ENCODE data around the gene LNX1.
A peak's percentile ranks its signal among the peaks of the same experiment; 100 is the strongest.

LNX1 gene

GRCh38 chr4:53591372-53591892 lies at the start of gene LNX1:
TSS of gene LNX1 (minus strand) at chr4:53591486. CDS start at chr4:53574002, 17,484 bp downstream.
- peak; percentile 60 for DNase-seq

DNA sequence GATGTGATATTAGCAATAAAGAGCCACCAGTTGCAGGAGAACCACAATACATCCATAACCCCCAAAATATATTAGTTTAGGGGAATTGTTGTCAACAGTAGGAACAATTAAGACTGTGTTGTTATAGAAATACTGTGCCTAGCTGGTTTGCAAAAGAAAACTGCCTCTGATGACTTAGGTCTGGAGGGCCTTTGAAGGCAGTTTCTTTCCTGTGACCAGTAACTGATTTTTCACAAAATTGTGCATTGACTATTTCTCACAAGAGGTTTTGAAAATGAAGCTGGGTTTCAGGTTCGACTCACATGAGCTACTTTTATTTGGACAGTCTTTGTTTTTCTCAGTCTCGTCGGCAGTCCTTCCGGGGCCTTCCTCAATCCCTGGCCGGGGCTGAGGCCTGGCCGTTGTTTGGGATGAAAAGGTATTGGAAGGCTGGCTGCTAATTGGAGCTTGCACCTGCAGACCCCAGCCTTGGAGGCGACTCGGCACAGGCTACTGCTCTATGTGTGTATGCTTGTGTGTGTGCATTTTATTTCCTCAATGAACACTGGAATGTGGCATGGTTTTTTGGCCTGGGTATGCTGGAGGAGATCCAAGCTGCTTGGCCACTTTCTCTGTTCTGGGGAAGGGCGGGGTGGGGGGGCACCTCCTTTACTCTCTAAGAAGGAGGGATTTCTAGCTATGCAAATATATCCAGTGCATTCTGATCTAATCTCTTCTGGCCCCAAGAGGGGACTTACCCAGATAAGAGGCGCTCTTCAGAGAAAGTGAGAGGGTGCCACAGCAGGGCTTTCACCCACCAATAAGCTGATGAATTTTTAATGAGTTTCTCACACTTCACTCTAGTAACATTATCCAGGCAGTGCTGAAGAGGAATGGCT lies 49.5 kb upstream of the LNX1 start:
- no peak for DNase-seq

DNA sequence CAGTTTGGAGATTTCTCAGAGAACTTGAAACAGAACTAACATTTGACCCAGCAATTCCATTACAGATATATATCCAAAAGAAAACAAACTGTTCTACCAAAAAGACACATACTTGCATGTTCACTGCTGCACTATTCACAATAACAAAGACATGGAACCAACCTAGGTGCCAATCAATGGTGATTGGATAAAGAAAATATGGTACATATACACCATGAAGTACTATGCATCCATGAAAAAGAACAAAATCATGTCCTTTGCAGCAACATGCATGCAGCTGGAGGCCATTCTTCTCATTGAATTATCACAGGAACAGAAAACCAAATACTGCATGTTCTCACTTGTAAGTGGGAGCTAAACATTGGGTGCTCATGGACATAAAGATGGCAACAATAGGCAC lies 47.6 kb upstream of the LNX1 start:
- no peak for DNase-seq

GRCh38 chr4:53637348-53637747 lies 46.1 kb upstream of the LNX1 start:
- no peak for DNase-seq

DNA sequence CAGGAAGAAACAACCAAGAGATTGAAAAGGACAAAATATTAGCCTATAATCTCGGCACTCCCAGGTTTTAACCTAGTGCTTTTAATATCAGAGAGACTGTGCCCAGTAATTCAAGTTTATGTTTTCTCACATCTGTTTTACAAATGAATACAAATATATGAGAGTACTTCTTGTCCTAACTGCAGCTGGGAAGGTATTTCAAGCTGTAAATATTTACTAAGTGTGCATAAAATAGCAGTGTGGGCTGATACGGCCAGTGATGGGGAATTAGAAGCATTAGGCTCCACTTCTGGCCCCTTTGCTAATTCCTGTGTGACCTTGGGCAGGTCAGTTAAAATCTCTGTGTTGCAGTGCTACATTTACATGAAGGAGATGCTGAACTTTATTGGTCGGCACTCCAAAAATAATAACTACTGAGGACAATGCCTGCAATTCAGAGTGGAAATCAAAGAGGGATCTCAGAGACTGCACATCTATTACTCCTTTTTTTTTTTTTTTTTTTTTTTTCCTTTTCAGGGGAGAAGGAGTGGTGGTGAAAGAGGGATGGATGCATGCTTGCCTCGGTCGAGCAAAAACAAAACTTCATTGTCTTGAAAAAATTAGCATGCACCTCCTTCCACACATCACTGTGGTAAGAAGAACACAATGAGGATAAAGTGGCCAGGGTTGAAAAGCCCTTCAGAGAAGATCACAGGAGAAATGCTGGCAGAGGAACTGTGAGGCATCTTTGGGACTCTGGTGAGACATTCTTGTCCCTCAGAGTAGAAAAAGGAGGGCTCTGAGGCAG lies 44.6 kb upstream of the LNX1 start:
- DNase-seq, result no peak

- no peak for DNase-seq
Measured at GRCh38 chr4:53633608-53634007, 42.3 kb upstream of the LNX1 start.

GRCh38 chr4:53629296-53629695 lies 38.0 kb upstream of the LNX1 start:
- no peak for DNase-seq

DNA sequence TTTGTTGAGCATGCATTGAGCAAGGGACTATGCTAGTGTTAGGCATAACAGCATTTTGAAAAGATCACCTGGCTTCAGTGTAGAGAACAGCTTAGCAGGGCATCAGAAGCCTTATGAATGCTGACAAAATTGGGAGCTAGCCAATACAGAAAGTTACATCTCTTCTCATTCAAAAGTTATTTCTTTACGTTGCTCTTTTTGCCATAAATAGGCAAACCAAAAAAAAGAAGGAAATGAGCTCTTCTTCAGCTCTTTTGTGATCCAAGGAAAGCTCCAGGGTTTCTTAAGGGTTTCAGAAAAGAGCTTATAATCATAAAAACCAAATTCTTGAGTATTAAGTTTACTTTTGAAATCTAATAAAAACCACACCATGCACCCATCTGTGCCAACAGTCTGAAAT lies 35.2 kb upstream of the LNX1 start:
- DNase-seq, result no peak

- DNase-seq, result no peak
Measured at GRCh38 chr4:53625888-53626287, 34.6 kb upstream of the LNX1 start.

DNA sequence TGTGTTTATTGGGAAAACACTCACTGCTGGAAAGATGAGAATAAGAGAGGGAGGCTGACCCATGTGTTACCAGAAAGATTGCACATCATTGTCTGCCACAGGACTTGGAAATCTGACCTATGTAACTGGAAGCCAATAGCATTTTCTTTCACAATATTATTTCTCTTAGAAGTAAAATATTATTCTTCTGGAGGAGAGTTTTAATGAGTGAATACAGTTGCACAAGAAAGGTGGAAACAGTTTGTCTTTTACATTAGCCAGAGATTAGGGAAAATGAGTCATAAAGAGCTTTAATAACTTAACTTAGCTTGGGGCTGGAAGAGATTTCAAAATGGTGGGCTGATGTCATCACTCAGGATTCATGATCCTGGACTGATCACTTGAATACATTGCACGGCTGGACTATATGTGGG lies 31.5 kb upstream of the LNX1 start:
- no peak for DNase-seq

- DNase-seq, result no peak
Measured at GRCh38 chr4:53620956-53621355, 29.7 kb upstream of the LNX1 start.

- DNase-seq, result no peak
Measured at GRCh38 chr4:53619431-53619830, 28.1 kb upstream of the LNX1 start.

DNA sequence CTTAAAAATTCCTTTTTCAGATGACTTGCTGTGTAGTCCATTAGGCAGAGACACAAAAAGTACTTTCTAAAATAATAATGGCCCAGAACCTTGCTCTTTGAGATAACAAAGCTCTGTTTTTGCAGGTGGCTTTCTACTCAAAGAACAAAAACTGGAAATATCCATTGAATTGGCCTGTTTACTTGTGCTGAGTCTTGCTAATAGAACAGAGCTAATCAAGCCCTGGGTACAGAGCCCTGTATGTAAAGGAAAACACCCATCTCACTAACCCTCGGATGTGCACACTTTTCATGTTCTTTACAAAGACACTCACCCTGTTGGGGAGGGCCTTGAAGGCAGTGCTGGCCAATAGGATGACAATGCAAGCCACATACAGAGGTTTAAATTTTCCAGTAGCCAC lies 27.0 kb upstream of the LNX1 start:
- no peak for DNase-seq

DNA sequence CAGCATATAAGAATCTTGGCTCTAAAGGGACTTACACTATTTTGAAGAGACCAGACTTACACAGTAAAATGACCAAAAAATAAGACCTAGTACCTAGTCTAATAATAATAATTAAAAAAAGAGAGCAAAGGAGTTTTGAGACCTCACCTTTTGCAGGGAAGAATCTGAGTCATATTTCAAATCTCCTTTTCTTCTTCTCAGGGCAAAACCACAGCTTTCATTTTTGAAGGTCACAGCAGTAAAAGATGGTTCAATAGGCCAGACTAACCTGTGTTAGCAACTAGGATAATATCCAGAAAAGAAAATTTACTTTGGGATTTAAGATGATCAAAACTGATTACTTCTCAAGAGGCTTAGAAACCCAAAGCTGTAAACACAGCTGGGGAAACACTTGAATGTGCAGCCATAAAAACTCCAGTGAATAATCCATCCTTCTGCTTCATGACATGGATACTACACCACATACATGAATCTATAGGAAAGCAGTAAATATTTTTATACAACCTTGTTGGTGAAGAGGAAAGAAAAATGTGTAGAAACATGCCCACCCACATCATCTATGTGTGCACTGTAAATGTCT lies 25.9 kb upstream of the LNX1 start:
- no peak for DNase-seq

DNA sequence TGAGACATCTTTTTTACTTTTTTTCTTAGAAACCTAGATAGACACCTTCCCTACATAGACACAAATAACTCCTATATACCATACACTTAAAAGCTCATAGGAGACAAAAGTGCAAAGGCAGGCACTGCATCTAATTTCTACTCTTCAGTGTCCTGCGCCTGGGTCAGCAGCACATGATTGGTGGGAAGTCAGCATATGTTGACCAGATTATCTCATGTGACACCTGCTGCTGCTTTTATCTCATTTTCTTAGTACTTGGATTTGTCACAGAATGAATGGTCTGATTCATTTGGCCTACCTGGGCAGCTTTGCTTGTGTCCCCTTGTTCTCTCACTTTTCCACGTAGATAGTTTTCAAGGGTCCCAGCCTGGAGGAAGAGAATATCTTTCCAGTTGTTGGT lies 24.9 kb upstream of the LNX1 start:
- DNase-seq, result no peak

DNA sequence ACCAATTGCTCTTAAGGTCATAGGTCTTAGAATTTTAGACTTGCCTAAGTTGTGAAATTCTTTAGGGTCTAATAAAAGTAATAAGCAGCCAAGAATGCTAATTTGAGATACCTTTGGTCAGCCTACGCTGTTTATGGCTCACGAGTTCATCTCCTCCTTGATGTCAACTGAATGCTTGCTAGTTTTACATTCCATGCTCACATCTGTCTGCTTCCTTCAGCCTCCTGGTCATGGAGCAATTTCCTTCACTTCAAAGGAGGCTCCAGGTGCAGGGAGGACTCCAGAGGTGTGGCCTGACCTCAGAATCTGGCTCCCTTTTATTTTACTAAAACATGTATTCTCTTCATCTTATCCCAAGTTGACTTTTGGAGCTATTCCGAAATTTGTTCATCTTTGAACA lies 23.3 kb upstream of the LNX1 start:
- DNase-seq, result no peak

DNA sequence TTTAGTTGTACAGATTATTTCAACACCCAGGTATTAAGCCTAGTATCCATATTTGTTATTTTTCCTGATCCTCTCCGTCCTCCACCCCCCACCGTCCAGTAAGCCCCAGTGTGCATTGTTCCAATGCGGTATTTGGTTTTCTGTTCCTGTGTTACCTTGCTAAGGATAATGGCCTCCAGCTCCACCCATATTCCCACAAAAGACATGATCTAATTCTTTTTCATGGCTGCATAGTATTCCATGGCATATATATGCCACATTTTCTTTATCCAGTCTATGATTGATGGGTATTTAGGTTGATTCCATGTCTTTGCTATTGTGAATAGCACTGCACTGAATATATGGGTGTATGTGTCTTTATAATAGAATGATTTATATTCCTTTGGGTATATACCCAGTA lies 22.1 kb upstream of the LNX1 start:
- DNase-seq, result no peak

- DNase-seq, result no peak
Measured at GRCh38 chr4:53608649-53609048, 17.4 kb upstream of the LNX1 start.

- no peak for DNase-seq
Measured at GRCh38 chr4:53608242-53608641, 17.0 kb upstream of the LNX1 start.

DNA sequence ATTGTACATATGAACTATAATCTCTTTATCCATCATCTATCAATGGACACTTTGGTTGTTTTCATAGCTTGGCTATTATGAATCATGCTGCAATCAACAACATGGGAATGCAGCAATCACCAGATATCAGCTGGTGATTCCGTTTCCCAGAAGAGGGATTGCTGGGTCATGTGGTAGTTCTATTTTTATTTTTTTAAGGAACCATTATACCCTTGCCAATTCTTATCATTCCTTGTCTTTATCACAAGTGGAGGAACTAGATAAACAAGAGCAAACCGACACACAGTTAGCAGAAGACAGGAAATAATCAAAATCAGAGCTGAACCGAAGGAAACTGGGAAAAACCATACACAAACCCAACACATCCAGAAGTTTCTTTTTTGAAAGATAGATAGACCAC lies 14.5 kb upstream of the LNX1 start:
- DNase-seq, result no peak

DNA sequence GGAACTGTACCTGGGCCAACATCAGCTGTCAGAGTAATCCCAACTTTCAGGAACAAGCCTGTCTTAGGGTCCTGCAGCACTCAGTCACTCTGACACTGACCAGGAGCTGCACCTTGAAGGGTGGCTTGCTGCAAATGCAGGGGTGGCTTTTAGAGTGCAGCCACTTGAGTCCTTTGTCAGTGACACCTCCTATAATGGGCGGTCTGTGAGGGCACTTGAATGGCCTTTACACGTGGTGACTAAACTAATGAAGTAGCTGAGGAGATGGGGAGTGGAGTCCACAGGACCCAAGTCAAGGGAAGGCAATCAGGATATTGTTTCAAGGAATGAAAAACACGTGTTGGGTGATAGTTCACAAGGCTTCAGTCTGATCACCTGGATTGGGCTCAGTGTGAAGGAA lies 11.1 kb upstream of the LNX1 start:
- no peak for DNase-seq

DNA sequence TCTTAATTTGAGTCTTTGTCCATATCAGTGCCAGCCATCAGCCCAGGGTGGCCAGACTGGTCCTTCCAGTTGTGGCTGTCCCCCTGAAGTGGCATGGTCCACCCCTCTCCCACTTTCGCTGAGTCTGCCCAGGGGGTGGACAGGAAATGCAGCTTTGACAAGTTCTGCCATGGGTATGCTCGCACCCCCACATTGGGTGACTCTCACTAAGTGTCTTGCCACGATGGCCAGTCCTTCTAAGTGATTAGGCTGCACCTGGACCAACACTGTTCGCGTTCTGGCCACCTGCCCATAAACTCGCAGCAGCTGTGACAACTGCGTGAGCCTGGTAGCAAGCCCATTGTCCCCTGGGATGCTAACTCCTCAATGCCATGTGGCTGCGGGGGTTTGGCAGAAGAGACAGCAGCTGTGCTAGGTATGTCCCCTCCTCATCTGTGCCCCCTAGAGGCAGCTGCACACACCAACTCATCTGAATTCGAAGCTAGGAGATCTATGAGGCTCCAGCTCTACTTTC lies 10.0 kb upstream of the LNX1 start:
- DNase-seq, result peak; percentile 51

DNA sequence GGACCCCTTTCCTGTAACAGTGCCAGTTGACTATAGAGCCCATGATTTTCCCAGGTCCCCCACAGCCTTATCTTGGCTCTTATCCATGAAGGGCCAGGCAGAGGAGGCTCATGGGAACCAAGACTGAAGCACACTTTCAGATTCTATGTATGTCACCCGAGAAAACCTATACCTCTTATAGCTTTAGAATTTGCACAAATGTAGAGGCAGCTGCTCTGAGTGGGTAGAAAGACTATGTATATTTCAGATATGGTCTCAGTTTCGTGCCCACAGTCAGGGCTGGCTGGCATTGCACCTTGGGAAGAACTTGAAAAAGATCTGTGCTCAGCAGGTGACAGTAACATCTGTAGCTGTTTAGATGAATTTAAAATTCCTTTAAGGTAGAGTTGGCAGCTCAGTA lies 8.3 kb upstream of the LNX1 start:
- no peak for DNase-seq

All from NCI-H1436 treated with DMSO at 0.1 percent for 48 hours (cell line).